IMR-90 (cell line): Measurements from ENCODE around the gene CDK6. TPM values are rescaled to one million over a fixed set of nuclear protein-coding genes. Genes with fewer than 3 reads are reported as not detected.

Source experiments
- ATAC-seq: fragments of 200-7000 bp; cut with Tn5 transposase; 2 replicates; pipeline ENCODE4 v1.9.1; 2020; ENCODE audit warnings: low read depth, mild to moderate bottlenecking, moderate library complexity
- BruUV-seq: library from RNA; stranded (reverse); fragments of 400-500 nt; replicated peaks from 2 replicates; lab custom pipeline; 2021; lab: Mats Ljungman, UMichigan
- CTCF ChIA-PET: fragments of 300-600 bp; formaldehyde crosslinking; extraction: SDS; loops from one replicate; lab custom pipeline; 2021; ENCODE audit warnings: antibody characterized with exemption; lab: Yijun Ruan, JAX
- POLR2A ChIA-PET: fragments of 300-600 bp; sonication (Branson Sonifier 250); formaldehyde crosslinking; loops from one replicate; lab custom pipeline; 2022; ENCODE audit warnings: antibody characterized with exemption; ENCODE audit not compliant: unreplicated experiment; lab: Charles Lee
- DNase-seq: peaks from one replicate; pipeline ENCODE4 v3.0.0; 2013
- H2AFZ ChIP-seq: replicated peaks from 2 replicates; pipeline ENCODE3; 2013; ENCODE audit warnings: low read length, mild to moderate bottlenecking; ENCODE audit not compliant: poor library complexity
- H2AK5ac ChIP-seq: 2 replicates; pipeline ENCODE4 v1.6.1; 2013; ENCODE audit warnings: low read depth, low read length, inconsistent platforms
- H2AK9ac ChIP-seq: replicated peaks from 2 replicates; pipeline ENCODE3; 2013; ENCODE audit warnings: mild to moderate bottlenecking, low read depth, low read length, moderate library complexity; ENCODE audit not compliant: poor library complexity
- H2BK120ac ChIP-seq: 2 replicates; pipeline ENCODE4 v1.6.1; 2013; ENCODE audit warnings: low read depth, low read length, inconsistent platforms
- H2BK15ac ChIP-seq: 3 replicates; pipeline ENCODE4 v1.6.1; 2013; ENCODE audit warnings: low read depth, low read length, inconsistent platforms
- H2BK20ac ChIP-seq: 2 replicates; pipeline ENCODE4 v1.6.1; 2013; ENCODE audit warnings: low read depth, mild to moderate bottlenecking, inconsistent platforms, low read length, moderate library complexity
- H2BK5ac ChIP-seq: 2 replicates; pipeline ENCODE4 v1.6.1; 2013; ENCODE audit warnings: mild to moderate bottlenecking, low read depth, low read length, inconsistent platforms; ENCODE audit not compliant: poor library complexity, severe bottlenecking
- H3K14ac ChIP-seq: replicated peaks from 2 replicates; pipeline ENCODE4 v1.6.1; 2013; ENCODE audit warnings: low read depth, low read length, inconsistent platforms
- H3K18ac ChIP-seq: 2 replicates; pipeline ENCODE4 v1.6.1; 2013; ENCODE audit warnings: low read depth, low read length, control low read depth
- H3K23ac ChIP-seq: 2 replicates; pipeline ENCODE4 v1.6.1; 2013; ENCODE audit warnings: low read depth, low read length, inconsistent platforms
- H3K27ac ChIP-seq: 2 replicates; pipeline ENCODE4 v1.5.1; 2013; ENCODE audit warnings: mild to moderate bottlenecking, control low read depth, low read length; ENCODE audit not compliant: insufficient read depth
- H3K27me3 ChIP-seq: 2 replicates; pipeline ENCODE4 v1.6.1; 2013; ENCODE audit warnings: low read length; ENCODE audit not compliant: control insufficient read depth, insufficient read depth
- H3K36me3 ChIP-seq: 2 replicates; pipeline ENCODE4 v1.6.1; 2013; ENCODE audit warnings: low read length, mixed read lengths; ENCODE audit not compliant: control insufficient read depth, insufficient read depth
- H3K4ac ChIP-seq: 2 replicates; pipeline ENCODE4 v1.6.1; 2013; ENCODE audit warnings: low read depth, low read length, inconsistent platforms
- H3K4me1 ChIP-seq: 2 replicates; pipeline ENCODE4 v1.6.1; 2013; ENCODE audit warnings: low read length, mixed read lengths; ENCODE audit not compliant: control insufficient read depth, insufficient read depth
- H3K4me2 ChIP-seq: 2 replicates; pipeline ENCODE4 v1.6.1; 2013; ENCODE audit warnings: low read depth, mild to moderate bottlenecking, control low read depth, low read length, moderate library complexity
- H3K4me3 ChIP-seq: 2 replicates; pipeline ENCODE4 v1.5.1; 2013; ENCODE audit warnings: low read depth, mild to moderate bottlenecking, control low read depth, low read length, moderate library complexity; ENCODE audit not compliant: insufficient read depth
- H3K56ac ChIP-seq: 2 replicates; pipeline ENCODE4 v1.6.1; 2013; ENCODE audit warnings: low read length, inconsistent platforms; ENCODE audit not compliant: insufficient read depth; ENCODE audit errors: extremely low read depth
- H3K79me1 ChIP-seq, 2 experiments: 2 replicates each; pipeline ENCODE4 v1.6.1; 2013; ENCODE audit warnings: low read length in 2 of 2, inconsistent platforms in 1 of 2, low read depth in 1 of 2
- H3K9ac ChIP-seq: 2 replicates; pipeline ENCODE4 v1.6.1; 2013; ENCODE audit warnings: low read depth, low read length, control low read depth
- H3K9me1 ChIP-seq: 2 replicates; pipeline ENCODE4 v1.6.1; 2013; ENCODE audit warnings: low read length, inconsistent platforms; ENCODE audit not compliant: insufficient read depth
- H3K9me3 ChIP-seq: 2 replicates; pipeline ENCODE4 v1.6.1; 2013; ENCODE audit warnings: low read length; ENCODE audit not compliant: control insufficient read depth, insufficient read depth
- H4K20me1 ChIP-seq: 2 replicates; pipeline ENCODE4 v1.6.1; 2013; ENCODE audit warnings: low read length, inconsistent platforms; ENCODE audit not compliant: insufficient read depth
- H4K5ac ChIP-seq: 2 replicates; pipeline ENCODE4 v1.6.1; 2013; ENCODE audit warnings: mild to moderate bottlenecking, low read depth, low read length, control low read depth
- H4K8ac ChIP-seq, 2 experiments: 2 replicates each; pipeline ENCODE4 v1.6.1; 2013; ENCODE audit warnings: low read depth in 2 of 2, low read length in 2 of 2, control low read depth in 1 of 2, inconsistent platforms in 1 of 2
- H4K91ac ChIP-seq: 2 replicates; pipeline ENCODE4 v1.6.1; 2013; ENCODE audit warnings: low read depth, low read length, inconsistent platforms; ENCODE audit not compliant: insufficient read depth
- CEBPB ChIP-seq: IDR thresholded peaks from 2 replicates; pipeline ENCODE4 v1.6.1; 2012; ENCODE audit warnings: low read depth, low read length, improper control_type of control experiment
- ELK1 ChIP-seq: fragments of 150-350 bp; IDR thresholded peaks from 2 replicates; pipeline ENCODE4 v1.6.1; 2016; ENCODE audit warnings: low read depth, mild to moderate bottlenecking, low read length, moderate library complexity, borderline replicate concordance
- MAFK ChIP-seq: IDR thresholded peaks from 2 replicates; pipeline ENCODE4 v1.6.1; 2012; ENCODE audit warnings: low read depth, low read length, improper control_type of control experiment
- MAZ ChIP-seq: IDR thresholded peaks from 2 replicates; pipeline ENCODE4 v1.6.1; 2012; ENCODE audit warnings: low read depth, mild to moderate bottlenecking, low read length, improper control_type of control experiment, moderate library complexity, borderline replicate concordance
- RFX5 ChIP-seq: IDR thresholded peaks from 2 replicates; pipeline ENCODE4 v1.8.0; 2012; ENCODE audit warnings: low read depth, mild to moderate bottlenecking, low read length, moderate library complexity
- USF2 ChIP-seq: fragments of 150-350 bp; IDR thresholded peaks from 2 replicates; pipeline ENCODE4 v1.6.1; 2017; ENCODE audit warnings: mild to moderate bottlenecking, antibody characterized with exemption, low read length, low read depth
- WGBS, 2 experiments: methylation state at CpG; one replicate each; pipeline versions ENCODE4 v1.1.5 to v1.1.7; 2013; ENCODE audit warnings: missing lambda C conversion rate in 2 of 2; ENCODE audit not compliant: insufficient read length in 1 of 2; ENCODE audit errors: extremely low coverage in 2 of 2; 5-methylcytosine and 5-hydroxymethylcytosine counted together
- dilution Hi-C: fragments of 300-500 bp; cut with HindIII; formaldehyde crosslinking; loops from one replicate; pipeline ENCODE4 v1.14.3; 2018; ENCODE audit warnings: low sequenced_read_pairs; ENCODE audit not compliant: unreplicated experiment
- in situ Hi-C: fragments of 300-500 bp; cut with MboI; formaldehyde crosslinking; loops from 3 replicates; pipeline ENCODE4 v1.14.3; 2019; ENCODE audit warnings: low sequenced_read_pairs, inconsistent platforms, mixed read lengths
- intact Hi-C: fragments of 100-400 bp; cut with micrococcal nuclease; formaldehyde crosslinking; loops from 2 replicates; pipeline ENCODE4 v1.10.0; 2022
- polyA plus RNA-seq, 3 experiments: library from polyadenylated mRNA; depleted of rRNA; stranded (reverse); fragments of >200 nt; gene quantifications; 2 replicates each; pipeline ENCODE4 v1.2.3, GENCODE V29; 2012; ENCODE audit warnings: low replicate concordance in 1 of 3
- total RNA-seq: library from RNA; depleted of rRNA; stranded (reverse); fragments of >200 nt; gene quantifications from 2 replicates; pipeline ENCODE4 v1.2.3, GENCODE V29; 2012

The CDK6 gene
- total and polyA plus RNA-seq, 2 of the 4 experiments (the other 2 are of a cell fraction): 21.5 to 195 TPM

DNA sequence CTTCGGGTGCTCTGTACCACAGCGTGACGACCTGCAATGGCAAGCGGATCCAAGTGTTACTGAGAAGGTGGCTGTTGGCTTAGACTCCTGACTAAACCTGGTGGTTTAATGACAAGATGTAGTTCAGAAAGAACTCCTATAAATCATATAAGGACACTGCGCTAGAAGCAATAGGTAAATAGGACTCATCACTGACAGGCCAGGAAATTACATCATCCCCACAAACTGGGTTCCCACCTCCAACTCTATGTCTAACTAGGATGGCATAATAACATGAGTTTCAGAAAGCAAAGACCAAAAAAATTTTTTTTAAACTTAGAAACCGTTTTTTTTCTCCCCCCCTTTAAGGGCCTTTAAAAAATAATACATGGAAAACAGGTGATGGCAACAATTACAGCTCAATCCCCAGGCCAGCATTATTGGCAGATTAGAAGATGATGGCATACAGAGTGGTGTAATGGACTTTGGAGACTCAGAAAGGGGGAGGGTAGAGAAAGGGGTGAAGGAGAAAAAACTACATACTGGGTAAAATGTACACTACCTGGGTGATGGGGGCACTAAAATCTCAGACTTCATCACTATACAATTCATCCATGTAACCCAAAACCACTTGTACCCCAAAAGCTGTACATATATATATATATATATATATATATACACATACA is 164.7 kb downstream of the CDK6 start:
- peaks cover 34% of the 10 kb centered on the region for H4K20me1 ChIP-seq
- DNase-seq (no peak), ATAC-seq (no peak)
- dilution Hi-C loops: no loop called here
- WGBS, 2 experiments: no CpG with 5 or more reads among the region's 6 CpGs
- H3K14ac ChIP-seq: no peak overlapping the region
- H3K79me1 ChIP-seq: peaks cover 33 to 63% of the 10 kb centered on the region in 2 experiments
- CTCF ChIA-PET: no interaction called here
- no peak overlapping the region for H3K9ac ChIP-seq
- no peak overlapping the region; the same call in 1 of the 2 replicates for H2BK20ac ChIP-seq
- H3K56ac ChIP-seq: no peak overlapping the region
- peaks cover 12% of the 10 kb centered on the region for H3K36me3 ChIP-seq
- H2BK15ac ChIP-seq: no peak overlapping the region
- no peak overlapping the region for H4K5ac ChIP-seq
- TF ChIP-seq CEBPB (no peak), RFX5 (no peak), USF2 (no peak), ELK1 (no peak), MAZ (no peak), MAFK (no peak)
- no peaks in the 10 kb centered on the region for H3K27me3 ChIP-seq
- no peak overlapping the region for H3K4me2 ChIP-seq
- intact Hi-C loops: no loop called here
- no TSS peak for BruUV-seq
- H3K27ac ChIP-seq: no peak overlapping the region
- no peak overlapping the region for H2BK120ac ChIP-seq
- H4K91ac ChIP-seq: no peak overlapping the region
- H3K9me1 ChIP-seq: peaks cover 18% of the 10 kb centered on the region
- in situ Hi-C loops: no loop called here
- H3K4me3 ChIP-seq: no peak overlapping the region
- no peak overlapping the region for H2AK9ac ChIP-seq
- H3K4me1 ChIP-seq: peaks cover 10% of the 10 kb centered on the region; the same call in 1 of the 2 replicates
- no peak overlapping the region for H2AFZ ChIP-seq
- H3K18ac ChIP-seq: no peak overlapping the region
- H4K8ac ChIP-seq: no peak overlapping the region
- H3K23ac ChIP-seq: no peak overlapping the region
- no peak overlapping the region for H2AK5ac ChIP-seq
- no peak overlapping the region for H2BK5ac ChIP-seq
- H3K9me3 ChIP-seq: no peaks in the 10 kb centered on the region
- POLR2A ChIA-PET: no interaction called here
- H3K4ac ChIP-seq: no peak overlapping the region
